ENCODE measurements around the gene CDC42SE2. TPM values are rescaled to one million over a fixed set of nuclear protein-coding genes. Genes with fewer than 3 reads are reported as not detected.
A peak's percentile ranks its signal among the peaks of the same experiment; 100 is the strongest.

The CDC42SE2 gene
- polyA plus RNA-seq, 3 donors: 34.4 to 135 (median 92.6) TPM

DNA sequence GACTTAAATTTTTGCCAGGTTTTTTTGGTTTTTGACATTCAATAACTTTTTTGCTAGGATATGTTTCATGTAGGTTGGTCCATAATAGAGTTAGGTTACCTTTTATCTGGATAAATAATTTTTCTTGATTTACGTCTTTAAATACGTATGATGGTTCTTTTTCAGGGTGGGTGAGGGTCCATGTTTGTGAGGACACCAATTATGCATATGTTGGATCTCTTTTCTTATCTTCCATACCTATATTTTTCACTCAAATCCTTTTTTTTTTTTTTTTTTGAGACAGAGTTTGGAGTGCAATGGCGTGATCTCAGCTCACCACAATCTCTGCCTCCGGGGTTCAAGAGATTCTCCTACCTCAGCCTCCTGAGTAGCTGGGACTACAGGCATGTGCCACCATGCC, 17.3 kb upstream of the CDC42SE2 start:
- TF ChIP-seq, protein P1, sequence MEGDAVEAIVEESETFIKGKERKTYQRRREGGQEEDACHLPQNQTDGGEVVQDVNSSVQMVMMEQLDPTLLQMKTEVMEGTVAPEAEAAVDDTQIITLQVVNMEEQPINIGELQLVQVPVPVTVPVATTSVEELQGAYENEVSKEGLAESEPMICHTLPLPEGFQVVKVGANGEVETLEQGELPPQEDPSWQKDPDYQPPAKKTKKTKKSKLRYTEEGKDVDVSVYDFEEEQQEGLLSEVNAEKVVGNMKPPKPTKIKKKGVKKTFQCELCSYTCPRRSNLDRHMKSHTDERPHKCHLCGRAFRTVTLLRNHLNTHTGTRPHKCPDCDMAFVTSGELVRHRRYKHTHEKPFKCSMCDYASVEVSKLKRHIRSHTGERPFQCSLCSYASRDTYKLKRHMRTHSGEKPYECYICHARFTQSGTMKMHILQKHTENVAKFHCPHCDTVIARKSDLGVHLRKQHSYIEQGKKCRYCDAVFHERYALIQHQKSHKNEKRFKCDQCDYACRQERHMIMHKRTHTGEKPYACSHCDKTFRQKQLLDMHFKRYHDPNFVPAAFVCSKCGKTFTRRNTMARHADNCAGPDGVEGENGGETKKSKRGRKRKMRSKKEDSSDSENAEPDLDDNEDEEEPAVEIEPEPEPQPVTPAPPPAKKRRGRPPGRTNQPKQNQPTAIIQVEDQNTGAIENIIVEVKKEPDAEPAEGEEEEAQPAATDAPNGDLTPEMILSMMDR (IDR thresholded peaks at IDR 0.05): no peak
- no peak overlapping the region for H2AFZ ChIP-seq (ENCODE audit: insufficient read depth, low read depth, low read length, poor library complexity, severe bottlenecking)
- H3K9me3 ChIP-seq (replicated peaks in 1 of 2; ENCODE audit: control insufficient read depth in 1 of 2, insufficient read depth in 1 of 2, low read length in 2 of 2): peaks cover 10 to 19% of the 10 kb centered on the region in 2 donors
- Mint-ChIP-seq H3K4me1 (peaks cover 28% of the 10 kb centered on the region), H3K9me3 (peaks cover 0 to 17% (median 10%) of the 10 kb centered on the region in 7 donors), H3K27ac (no peak overlapping the region), H3K27me3 (ENCODE audit: low read depth in 3 of 3) (peaks cover 0 to 5% (median 0%) of the 10 kb centered on the region in 3 donors), H3K4me3 (no peak overlapping the region), H3K36me3 (no peaks in the 10 kb centered on the region)
- no peak overlapping the region for H3K4me3 ChIP-seq (replicated peaks in 1 of 3; ENCODE audit: low read depth in 2 of 3, low read length in 3 of 3)
- no peaks in the 10 kb centered on the region for H4K20me1 ChIP-seq (ENCODE audit: insufficient read depth, low read length)
- H3K4me2 ChIP-seq (replicated peaks; ENCODE audit: extremely low read depth, low read length, poor library complexity, severe bottlenecking): no peak overlapping the region
- peaks cover 22 to 23% of the 10 kb centered on the region in 2 donors for H3K4me1 ChIP-seq (ENCODE audit: control insufficient read depth in 1 of 2, insufficient read depth in 2 of 2, low read length in 2 of 2)
- H3K27me3 ChIP-seq (ENCODE audit: control insufficient read depth in 2 of 2, insufficient read depth in 2 of 2, low read length in 2 of 2): no peaks in the 10 kb centered on the region
- H3K9ac ChIP-seq (ENCODE audit: insufficient read depth, low read length, poor library complexity, severe bottlenecking): no peak overlapping the region
- no peaks in the 10 kb centered on the region for H3K36me3 ChIP-seq (replicated peaks in 1 of 2; ENCODE audit: control insufficient read depth in 1 of 2, insufficient read depth in 2 of 2, low read length in 2 of 2)
- H3K79me2 ChIP-seq (ENCODE audit: insufficient read depth, low read length): no peaks in the 10 kb centered on the region
- no peak overlapping the region for H3K27ac ChIP-seq (ENCODE audit: low read depth in 1 of 2, low read length in 2 of 2)
- DNase-seq: no peak
- intact Hi-C loops (cut with micrococcal nuclease): no loop called here
- no CpG with 5 or more reads among the region's 4 CpGs for WGBS (ENCODE audit: insufficient coverage)

DNA sequence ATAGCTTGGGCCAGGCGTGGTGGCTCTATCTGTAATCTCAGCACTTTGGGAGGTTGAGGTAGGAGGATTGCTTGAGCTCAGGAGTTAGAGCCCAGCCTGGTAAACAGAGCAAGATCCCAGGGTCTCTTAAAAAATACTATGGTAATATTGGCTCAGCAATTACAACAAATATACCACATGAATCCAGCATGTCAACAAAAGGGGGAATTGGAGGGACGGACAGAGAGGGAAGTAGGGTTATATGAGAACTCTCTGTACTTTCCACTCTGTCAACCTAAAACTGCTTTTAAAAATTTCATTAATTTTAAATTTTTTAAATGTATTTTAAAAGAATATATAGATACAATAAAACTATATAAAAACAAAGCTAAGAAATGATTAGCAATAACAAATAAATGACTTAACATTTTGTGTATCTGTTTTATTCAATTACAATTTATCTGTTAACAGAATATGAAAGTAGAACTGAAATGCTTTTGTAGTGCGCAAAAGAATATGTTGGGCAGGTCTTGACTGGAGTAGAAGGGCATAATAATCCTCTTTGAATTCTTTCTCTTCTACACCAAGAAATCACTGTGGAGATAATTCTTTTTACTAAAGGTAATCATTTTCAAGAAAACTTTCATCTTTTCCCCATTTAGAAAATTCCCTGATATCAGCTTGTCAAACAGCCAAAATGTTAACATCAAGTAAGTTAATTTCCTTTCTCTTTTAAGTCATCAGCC, 12.9 kb upstream of the CDC42SE2 start:
- Histone ChIP-seq H3K9me3 (replicated peaks in 1 of 2; ENCODE audit: control insufficient read depth in 1 of 2, insufficient read depth in 1 of 2, low read length in 2 of 2) (peaks cover 10 to 18% of the 10 kb centered on the region in 2 donors), H3K36me3 (replicated peaks in 1 of 2; ENCODE audit: control insufficient read depth in 1 of 2, insufficient read depth in 2 of 2, low read length in 2 of 2) (no peaks in the 10 kb centered on the region), H2AFZ (ENCODE audit: insufficient read depth, low read depth, low read length, poor library complexity, severe bottlenecking) (peak overlapping the region; percentile 41), H3K4me1 (ENCODE audit: control insufficient read depth in 1 of 2, insufficient read depth in 2 of 2, low read length in 2 of 2) (peaks cover 48 to 54% of the 10 kb centered on the region in 2 donors), H3K27ac (ENCODE audit: low read depth in 1 of 2, low read length in 2 of 2) (peak overlapping the region in 1 of 2 donors; percentile 91), H3K4me3 (replicated peaks in 1 of 3; ENCODE audit: low read depth in 2 of 3, low read length in 3 of 3) (no peak overlapping the region), H3K4me2 (replicated peaks; ENCODE audit: extremely low read depth, low read length, poor library complexity, severe bottlenecking) (peak overlapping the region; percentile 16), H4K20me1 (ENCODE audit: insufficient read depth, low read length) (no peaks in the 10 kb centered on the region), H3K27me3 (ENCODE audit: control insufficient read depth in 2 of 2, insufficient read depth in 2 of 2, low read length in 2 of 2) (no peaks in the 10 kb centered on the region), H3K9ac (ENCODE audit: insufficient read depth, low read length, poor library complexity, severe bottlenecking) (no peak overlapping the region), H3K79me2 (ENCODE audit: insufficient read depth, low read length) (peaks cover 12% of the 10 kb centered on the region)
- Mint-ChIP-seq H3K27me3 (ENCODE audit: low read depth in 3 of 3) (peaks cover 0 to 5% (median 0%) of the 10 kb centered on the region in 3 donors), H3K4me1 (peaks cover 54% of the 10 kb centered on the region), H3K9me3 (peaks cover 0 to 13% (median 10%) of the 10 kb centered on the region in 7 donors), H3K4me3 (no peak overlapping the region), H3K27ac (peak overlapping the region in 6 of 7 donors; percentile 63 to 96 (median 84)), H3K36me3 (no peaks in the 10 kb centered on the region)
- TF ChIP-seq, protein P1 (IDR thresholded peaks at IDR 0.05): no peak
- DNase-seq: peak in 1 of 3 donors; percentile 62
- intact Hi-C loops (cut with micrococcal nuclease): loop anchor here (5.0 to 10.0 kb wide), 4 partner anchors 36 to 86 kb away; partner anchors contain the start of genes HINT1 (in 1 of the 2) and LYRM7 (in 1 of the 2)
- WGBS (ENCODE audit: insufficient coverage): no CpG with 5 or more reads among the region's 3 CpGs
